B cell (primary cell): ENCODE measurements around the gene DNAH6. TPM values are rescaled to one million over a fixed set of nuclear protein-coding genes. Genes with fewer than 3 reads are reported as not detected.

Source experiments
- ATAC-seq: fragments of 200-7000 bp; cut with Tn5 transposase; one replicate; pipeline ENCODE4 v1.10.0; 2021; ENCODE audit warnings: low read depth, mild to moderate bottlenecking, moderate number of reproducible peaks, moderate library complexity
- CTCF ChIA-PET: fragments of 350-600 bp; sonication (Branson Sonifier 250); formaldehyde crosslinking; loops from one replicate; lab custom pipeline; 2021; ENCODE audit warnings: antibody characterized with exemption, inconsistent platforms; lab: Charles Lee
- POLR2A ChIA-PET: fragments of 350-600 bp; sonication (Branson Sonifier 250); formaldehyde crosslinking; loops from one replicate; lab custom pipeline; 2021; ENCODE audit warnings: antibody characterized with exemption; lab: Charles Lee
- DNase-seq: peaks from one replicate; pipeline ENCODE4 v3.0.0; 2013
- H2AFZ ChIP-seq: 2 replicates; pipeline ENCODE4 v1.6.1; 2012; ENCODE audit warnings: mild to moderate bottlenecking, low read depth, low read length; ENCODE audit not compliant: insufficient read depth, poor library complexity, severe bottlenecking
- H3K27ac ChIP-seq, 2 donors: 1 replicate in 1 of 2; 2 replicates in 1 of 2; pipeline ENCODE4 v1.5.1; 2012 to 2013; ENCODE audit warnings: low read length in 2 of 2, mild to moderate bottlenecking in 2 of 2, moderate library complexity in 1 of 2
- H3K27me3 ChIP-seq, 4 experiments: fragments of 200-600 bp in 1 of 4; sonication (generic) in 1 of 4; replicated peaks in 1 of 4; 1 replicate in 2 of 4; 2 replicates in 2 of 4; pipeline versions ENCODE4 v1.6.1 to v1.7.0; 2013 to 2016; ENCODE audit warnings: low read length in 3 of 4, mild to moderate bottlenecking in 2 of 4, mixed read lengths in 1 of 4, moderate library complexity in 1 of 4; ENCODE audit not compliant: insufficient read depth in 4 of 4, control insufficient read depth in 3 of 4; ENCODE audit errors: control extremely low read depth in 1 of 4
- H3K36me3 ChIP-seq, 2 experiments: replicated peaks in 1 of 2; 1 replicate in 1 of 2; 2 replicates in 1 of 2; pipeline versions ENCODE4 v1.6.1 to v1.7.1; 2013; ENCODE audit warnings: low read length in 1 of 2; ENCODE audit not compliant: insufficient read depth in 2 of 2, control insufficient read depth in 1 of 2; ENCODE audit errors: control extremely low read depth in 1 of 2, extremely low read depth in 1 of 2
- H3K4me1 ChIP-seq, 2 donors: fragments of 200-600 bp in 1 of 2; sonication (generic) in 1 of 2; 1 replicate in 1 of 2; 2 replicates in 1 of 2; pipeline versions ENCODE4 v1.5.1 to v1.6.1; 2013 to 2017; ENCODE audit warnings: low read length in 2 of 2; ENCODE audit not compliant: control insufficient read depth in 2 of 2, insufficient read depth in 2 of 2
- H3K4me2 ChIP-seq: replicated peaks from 2 replicates; pipeline ENCODE3; 2012; ENCODE audit warnings: mild to moderate bottlenecking, low read depth, low read length; ENCODE audit not compliant: poor library complexity, severe bottlenecking
- H3K4me3 ChIP-seq, 5 experiments: fragments of 200-600 bp in 1 of 5; sonication (generic) in 1 of 5; 1 replicate in 3 of 5; 2 replicates in 2 of 5; pipeline versions ENCODE4 v1.5.1 to v1.7.0; 2011 to 2016; ENCODE audit warnings: low read length in 4 of 5, mild to moderate bottlenecking in 4 of 5, low read depth in 2 of 5, control low read depth in 1 of 5, moderate library complexity in 1 of 5; ENCODE audit not compliant: insufficient read depth in 1 of 5; ENCODE audit errors: control extremely low read depth in 1 of 5, extremely low read depth in 1 of 5
- H3K79me2 ChIP-seq: fragments of 200-600 bp; sonication (generic); one replicate; pipeline ENCODE4 v1.6.0; 2016; ENCODE audit warnings: low read length; ENCODE audit not compliant: control insufficient read depth, insufficient read depth
- H3K9ac ChIP-seq: fragments of 200-600 bp; sonication (generic); 2 replicates; pipeline ENCODE4 v1.6.1; 2017; ENCODE audit warnings: mild to moderate bottlenecking, low read length, moderate library complexity
- H3K9me3 ChIP-seq, 3 donors: one replicate each; pipeline versions ENCODE4 v1.6.1 to v1.7.1; 2013; ENCODE audit warnings: low read length in 2 of 3; ENCODE audit not compliant: control insufficient read depth in 2 of 3, insufficient read depth in 1 of 3; ENCODE audit errors: control extremely low read depth in 1 of 3
- H4K20me1 ChIP-seq: 2 replicates; pipeline ENCODE4 v1.6.0; 2012; ENCODE audit warnings: mild to moderate bottlenecking, low read length; ENCODE audit not compliant: insufficient read depth, control insufficient read depth, poor library complexity, severe bottlenecking
- H3K27ac Mint-ChIP-seq: one replicate; pipeline ENCODE4 v1.8.0; 2021; ENCODE audit warnings: mixed read lengths
- H3K27me3 Mint-ChIP-seq: one replicate; pipeline ENCODE4 v1.8.0; 2021; ENCODE audit warnings: mixed read lengths
- H3K4me1 Mint-ChIP-seq: one replicate; pipeline ENCODE4 v1.8.0; 2021; ENCODE audit warnings: mixed read lengths
- H3K4me3 Mint-ChIP-seq: one replicate; pipeline ENCODE4 v1.8.0; 2021; ENCODE audit warnings: mixed read lengths
- H3K9me3 Mint-ChIP-seq: one replicate; pipeline ENCODE4 v1.8.0; 2022; ENCODE audit warnings: mixed read lengths; ENCODE audit not compliant: insufficient read depth
- CTCF ChIP-seq: fragments of 200-600 bp; IDR thresholded peaks from one replicate; pipeline ENCODE4 v1.8.0; 2022; ENCODE audit warnings: antibody characterized with exemption, mild to moderate bottlenecking
- EZH2 ChIP-seq: IDR thresholded peaks from 2 replicates; pipeline ENCODE4 v1.6.1; 2012; ENCODE audit warnings: borderline replicate concordance, low read depth, mild to moderate bottlenecking, moderate library complexity, low read length; ENCODE audit not compliant: insufficient read depth, poor library complexity, severe bottlenecking
- WGBS: methylation state at CpG from one replicate; pipeline ENCODE4 v1.1.5; 2013; ENCODE audit warnings: missing lambda C conversion rate; ENCODE audit not compliant: insufficient coverage; 5-methylcytosine and 5-hydroxymethylcytosine counted together
- intact Hi-C: fragments of 100-400 bp; cut with micrococcal nuclease; formaldehyde crosslinking; loops from one replicate; pipeline ENCODE4 v1.10.0; 2022
- polyA plus RNA-seq: library from polyadenylated mRNA; depleted of rRNA; stranded (reverse); fragments of >200 nt; gene quantifications from 2 replicates; pipeline ENCODE4 v1.2.3, GENCODE V29; 2012
- total RNA-seq, 2 donors: library from RNA; stranded (reverse); fragments of 120-200 nt in 1 of 2; gene quantifications; 1 replicate in 1 of 2; 2 replicates in 1 of 2; pipeline versions ENCODE4 v1.2.3 to v1.2.4, GENCODE V29; 2013 to 2022

DNAH6 gene
- total and polyA plus RNA-seq, 2 donors (not counting 1 experiment from before 2014, with no cell fraction given) = 0.01 to 1.9 TPM

GRCh38 chr2:84545005-84545404, 28.7 kb downstream of the DNAH6 start:
- Mint-ChIP-seq H3K4me3 (no peak overlapping the region), H3K4me1 (no peaks in the 10 kb centered on the region), H3K27me3 (peaks cover 6% of the 10 kb centered on the region), H3K27ac (no peak overlapping the region), H3K9me3 (no peaks in the 10 kb centered on the region)
- no peaks in the 10 kb centered on the region for H3K4me1 ChIP-seq
- no peaks in the 10 kb centered on the region for H3K36me3 ChIP-seq
- no peak overlapping the region for H3K27ac ChIP-seq
- no peak for ATAC-seq
- TF ChIP-seq CTCF (no peak), EZH2 (no peak)
- intact Hi-C loops = no loop called here
- H2AFZ ChIP-seq = no peak overlapping the region
- no peak overlapping the region for H3K9ac ChIP-seq
- no peak overlapping the region for H3K4me2 ChIP-seq
- no peaks in the 10 kb centered on the region for H3K79me2 ChIP-seq
- no peak for DNase-seq
- H3K9me3 ChIP-seq = no peaks in the 10 kb centered on the region
- no peak overlapping the region for H3K4me3 ChIP-seq
- CTCF ChIA-PET = no interaction called here
- H3K27me3 ChIP-seq = no peaks in the 10 kb centered on the region
- POLR2A ChIA-PET = no interaction called here
- no peaks in the 10 kb centered on the region for H4K20me1 ChIP-seq

DNA sequence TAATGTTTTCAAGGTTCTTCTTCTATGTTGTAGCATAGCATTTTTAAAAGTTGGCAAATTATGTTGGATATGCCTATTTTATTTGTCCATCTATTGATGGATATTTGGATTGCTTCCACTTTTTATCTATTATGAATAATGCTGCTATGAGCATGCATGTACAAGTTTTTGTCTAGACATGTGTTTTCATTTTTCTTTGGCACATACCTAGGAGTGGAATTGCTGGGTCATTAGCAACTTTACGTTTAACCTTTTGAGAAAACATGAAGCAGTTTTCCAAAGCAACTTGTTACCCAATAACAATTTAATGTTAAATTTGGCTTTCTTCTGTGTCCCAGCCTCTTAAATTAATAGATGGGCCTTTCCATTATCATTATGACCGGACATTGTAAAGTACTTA, 30.3 kb downstream of the DNAH6 start:
- no peaks in the 10 kb centered on the region for H4K20me1 ChIP-seq
- H3K27me3 ChIP-seq = no peaks in the 10 kb centered on the region
- CTCF ChIA-PET = no interaction called here
- H2AFZ ChIP-seq = no peak overlapping the region
- no peaks in the 10 kb centered on the region for H3K4me1 ChIP-seq
- TF ChIP-seq EZH2 = no peak
- TF ChIP-seq CTCF = no peak
- POLR2A ChIA-PET = no interaction called here
- Mint-ChIP-seq H3K4me3 (no peak overlapping the region), H3K4me1 (no peaks in the 10 kb centered on the region), H3K27me3 (peaks cover 1% of the 10 kb centered on the region), H3K9me3 (no peaks in the 10 kb centered on the region), H3K27ac (no peak overlapping the region)
- H3K36me3 ChIP-seq = no peaks in the 10 kb centered on the region
- no peak overlapping the region for H3K4me3 ChIP-seq
- DNase-seq (no peak), ATAC-seq (no peak)
- WGBS = no CpG with 5 or more reads among the region's 2 CpGs
- no peaks in the 10 kb centered on the region for H3K79me2 ChIP-seq
- no peak overlapping the region for H3K27ac ChIP-seq
- intact Hi-C loops = no loop called here
- H3K9ac ChIP-seq = no peak overlapping the region
- H3K9me3 ChIP-seq = no peaks in the 10 kb centered on the region
- H3K4me2 ChIP-seq = no peak overlapping the region
